GM12878 (cell line): ENCODE results near the gene ROR2.

Source experiments
- E2F8 ChIP-seq: fragments of 450-650 bp; IDR thresholded peaks from 2 replicates; pipeline ENCODE4 v1.6.1; 2018; ENCODE audit warnings: mild to moderate bottlenecking, low read depth, moderate library complexity; ENCODE audit not compliant: partially characterized antibody
- TAF1 ChIP-seq: IDR thresholded peaks from 2 replicates; pipeline ENCODE4 v1.6.1; 2011; ENCODE audit warnings: mild to moderate bottlenecking, low read depth, low read length, borderline replicate concordance

- TF ChIP-seq E2F8 (no peak), TAF1 (no peak)
These were observed 67.4 kb downstream of the ROR2 start for GRCh38 chr9:91882627-91883026.
